ENCODE data around the gene CCDC170. TPM values are rescaled to one million over a fixed set of nuclear protein-coding genes. Genes with fewer than 3 reads are reported as not detected.

CCDC170 gene
- total and polyA plus RNA-seq, 9 of the 15 experiments (the other 6 are each of a cell fraction or from before 2014, with no cell fraction given): 0.01 to 0.18 (median 0.05) TPM; not detected in 6

DNA sequence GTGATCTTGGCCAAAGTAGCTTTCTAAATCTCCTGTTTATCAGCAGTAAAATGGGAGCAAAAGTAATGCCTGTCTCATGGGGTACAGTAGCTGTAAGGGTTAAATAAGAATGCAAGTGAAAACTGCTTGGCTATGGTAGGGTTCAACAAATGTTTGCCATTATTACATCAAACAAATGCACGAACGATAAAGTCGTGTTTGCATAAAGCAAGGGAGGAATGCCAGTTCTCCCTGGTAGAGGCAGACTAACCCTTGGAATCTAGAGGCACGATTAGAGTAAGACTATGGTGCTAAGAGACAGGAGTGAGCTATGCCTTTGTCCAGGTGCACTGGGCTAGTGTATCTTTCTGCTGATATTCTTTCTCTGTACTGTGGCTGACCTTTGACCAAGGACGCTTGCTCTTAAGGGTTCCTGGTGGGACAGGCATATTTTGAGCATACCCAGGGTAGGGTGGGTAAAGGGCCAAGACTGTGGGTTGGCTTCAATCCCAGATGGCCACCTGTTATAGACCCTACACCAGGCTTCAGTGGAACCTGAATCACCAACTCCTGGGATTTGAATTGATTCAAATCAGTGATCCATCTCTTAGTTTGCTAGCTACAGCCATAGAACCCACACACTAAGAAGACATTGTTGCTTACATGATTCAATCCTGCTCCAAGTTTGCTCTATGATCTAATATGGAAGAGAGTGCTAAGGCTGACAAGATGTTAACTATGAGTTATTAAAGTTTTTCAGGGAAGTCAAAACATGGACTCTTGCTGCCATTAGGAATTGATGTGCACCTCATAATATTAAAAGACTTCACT, 139.9 kb downstream of the CCDC170 start:
- no peak overlapping the region for H3K4me2 ChIP-seq (ENCODE audit: insufficient read depth, low read length)
- DNase-seq (ENCODE audit: extremely low read depth in 1 of 4, low spot score in 3 of 4): no peak
- TF ChIP-seq ZKSCAN3 (CRISPR knock-in tag; IDR thresholded peaks at IDR 0.05) (no peak), ELF1 (tag; IDR thresholded peaks at IDR 0.05) (no peak), RFX7 (CRISPR knock-in tag; IDR thresholded peaks at IDR 0.05) (no peak), PHF21A (IDR thresholded peaks at IDR 0.05; ENCODE audit: borderline replicate concordance, low read depth) (no peak), COPS2 (conservative IDR thresholded peaks at IDR 0.05) (no peak), ELF2 (CRISPR knock-in tag; IDR thresholded peaks at IDR 0.05) (no peak), BRF1 (IDR thresholded peaks at IDR 0.05; ENCODE audit: borderline replicate concordance, extremely low read depth, insufficient read length) (no peak), LARP7 (IDR thresholded peaks at IDR 0.05) (no peak), ZHX1 (conservative IDR thresholded peaks at IDR 0.05; ENCODE audit: low read length) (no peak), CBX2 (IDR thresholded peaks at IDR 0.05; ENCODE audit: insufficient read depth, low read length, poor library complexity, severe bottlenecking) (no peak), ZNF263 (CRISPR knock-in tag; IDR thresholded peaks at IDR 0.05; ENCODE audit: borderline replicate concordance) (no peak), ERF (CRISPR knock-in tag; IDR thresholded peaks at IDR 0.05) (no peak), HDAC6 (IDR thresholded peaks at IDR 0.05; ENCODE audit: low read depth, low read length) (no peak), KLF16 (IDR thresholded peaks at IDR 0.05) (no peak), ZNF778 (CRISPR knock-in tag; IDR thresholded peaks at IDR 0.05) (no peak), RBFOX2 (IDR thresholded peaks at IDR 0.05; ENCODE audit: low read depth, low read length) (no peak)
- TF ChIP-seq, protein P1, sequence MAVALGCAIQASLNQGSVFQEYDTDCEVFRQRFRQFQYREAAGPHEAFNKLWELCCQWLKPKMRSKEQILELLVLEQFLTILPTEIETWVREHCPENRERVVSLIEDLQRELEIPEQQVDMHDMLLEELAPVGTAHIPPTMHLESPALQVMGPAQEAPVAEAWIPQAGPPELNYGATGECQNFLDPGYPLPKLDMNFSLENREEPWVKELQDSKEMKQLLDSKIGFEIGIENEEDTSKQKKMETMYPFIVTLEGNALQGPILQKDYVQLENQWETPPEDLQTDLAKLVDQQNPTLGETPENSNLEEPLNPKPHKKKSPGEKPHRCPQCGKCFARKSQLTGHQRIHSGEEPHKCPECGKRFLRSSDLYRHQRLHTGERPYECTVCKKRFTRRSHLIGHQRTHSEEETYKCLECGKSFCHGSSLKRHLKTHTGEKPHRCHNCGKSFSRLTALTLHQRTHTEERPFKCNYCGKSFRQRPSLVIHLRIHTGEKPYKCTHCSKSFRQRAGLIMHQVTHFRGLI (CRISPR knock-in tag; IDR thresholded peaks at IDR 0.05): no peak
- TF ChIP-seq, protein P2, sequence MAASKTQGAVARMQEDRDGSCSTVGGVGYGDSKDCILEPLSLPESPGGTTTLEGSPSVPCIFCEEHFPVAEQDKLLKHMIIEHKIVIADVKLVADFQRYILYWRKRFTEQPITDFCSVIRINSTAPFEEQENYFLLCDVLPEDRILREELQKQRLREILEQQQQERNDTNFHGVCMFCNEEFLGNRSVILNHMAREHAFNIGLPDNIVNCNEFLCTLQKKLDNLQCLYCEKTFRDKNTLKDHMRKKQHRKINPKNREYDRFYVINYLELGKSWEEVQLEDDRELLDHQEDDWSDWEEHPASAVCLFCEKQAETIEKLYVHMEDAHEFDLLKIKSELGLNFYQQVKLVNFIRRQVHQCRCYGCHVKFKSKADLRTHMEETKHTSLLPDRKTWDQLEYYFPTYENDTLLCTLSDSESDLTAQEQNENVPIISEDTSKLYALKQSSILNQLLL (CRISPR knock-in tag; IDR thresholded peaks at IDR 0.05; ENCODE audit: borderline replicate concordance): no peak

More for the DNA sequence above, 139.9 kb downstream of the CCDC170 start:
- no peaks in the 10 kb centered on the region for H3K36me3 ChIP-seq (ENCODE audit: control insufficient read depth, insufficient read depth, low read length)
- no peak overlapping the region for H3K9ac ChIP-seq (ENCODE audit: insufficient read depth in 1 of 2, low read depth in 2 of 2, low read length in 2 of 2)
- no peaks in the 10 kb centered on the region for H3K9me1 ChIP-seq (ENCODE audit: control insufficient read depth, insufficient read depth, low read length)
- ChIA-PET CTCF (ENCODE audit: low intra/inter-chr PET ratio) (no interaction called here), POLR2A (no interaction called here)
- H2AFZ ChIP-seq (ENCODE audit: low read depth, low read length): no peak overlapping the region
- no peaks in the 10 kb centered on the region for H3K79me2 ChIP-seq (ENCODE audit: control insufficient read depth, insufficient read depth, low read length)
- FAIRE-seq (no peak), ATAC-seq (no peak)
- H3K4me1 ChIP-seq (replicated peaks in 1 of 2; ENCODE audit: control insufficient read depth in 2 of 2, insufficient read depth in 2 of 2, low read length in 2 of 2): no peaks in the 10 kb centered on the region
- intact Hi-C loops (cut with micrococcal nuclease): no loop called here
- H4K20me1 ChIP-seq (replicated peaks; ENCODE audit: control insufficient read depth, insufficient read depth, low read length): no peaks in the 10 kb centered on the region
- H3K9me3 ChIP-seq (replicated peaks; ENCODE audit: control insufficient read depth, insufficient read depth, low read depth, low read length): no peaks in the 10 kb centered on the region
- in situ Hi-C loops (cut with MboI): no loop called here
- H3K4me3 ChIP-seq: no peak overlapping the region
- no peaks in the 10 kb centered on the region for H3K27me3 ChIP-seq (ENCODE audit: control insufficient read depth in 2 of 2, insufficient read depth in 2 of 2, low read length in 2 of 2)
- WGBS (ENCODE audit: insufficient coverage, low coverage, missing lambda C conversion rate): 0% methylated on average over 5 of the region's 5 CpGs
- no TSS peak for BruUV-seq (replicated peaks)
- H3K27ac ChIP-seq (ENCODE audit: extremely low read depth, low read depth, low read length): no peak overlapping the region
